MM.1S (cell line): Measurements from ENCODE around the gene ABCA9.

Experiments used
- EZH2phosphoT487 ChIP-seq: fragments of 300-600 bp; sonication (generic); IDR thresholded peaks from 2 replicates; pipeline ENCODE4 v1.6.1; 2018; ENCODE audit warnings: antibody characterized with exemption, low read length
- TF ChIP-seq, protein P1 (sequence below): fragments of 300-600 bp; sonication (generic); IDR thresholded peaks from 2 replicates; pipeline ENCODE4 v1.5.1; 2016; ENCODE audit warnings: antibody characterized with exemption, low read length, mixed read lengths

GRCh38 chr17:68950725-68951124 is 110.0 kb downstream of the ABCA9 start:
- TF ChIP-seq, protein P1, sequence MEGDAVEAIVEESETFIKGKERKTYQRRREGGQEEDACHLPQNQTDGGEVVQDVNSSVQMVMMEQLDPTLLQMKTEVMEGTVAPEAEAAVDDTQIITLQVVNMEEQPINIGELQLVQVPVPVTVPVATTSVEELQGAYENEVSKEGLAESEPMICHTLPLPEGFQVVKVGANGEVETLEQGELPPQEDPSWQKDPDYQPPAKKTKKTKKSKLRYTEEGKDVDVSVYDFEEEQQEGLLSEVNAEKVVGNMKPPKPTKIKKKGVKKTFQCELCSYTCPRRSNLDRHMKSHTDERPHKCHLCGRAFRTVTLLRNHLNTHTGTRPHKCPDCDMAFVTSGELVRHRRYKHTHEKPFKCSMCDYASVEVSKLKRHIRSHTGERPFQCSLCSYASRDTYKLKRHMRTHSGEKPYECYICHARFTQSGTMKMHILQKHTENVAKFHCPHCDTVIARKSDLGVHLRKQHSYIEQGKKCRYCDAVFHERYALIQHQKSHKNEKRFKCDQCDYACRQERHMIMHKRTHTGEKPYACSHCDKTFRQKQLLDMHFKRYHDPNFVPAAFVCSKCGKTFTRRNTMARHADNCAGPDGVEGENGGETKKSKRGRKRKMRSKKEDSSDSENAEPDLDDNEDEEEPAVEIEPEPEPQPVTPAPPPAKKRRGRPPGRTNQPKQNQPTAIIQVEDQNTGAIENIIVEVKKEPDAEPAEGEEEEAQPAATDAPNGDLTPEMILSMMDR = no peak
- no peak for TF ChIP-seq EZH2phosphoT487
